H1 (cell line): ENCODE data around the gene CAMTA1. TPM values are rescaled to one million over a fixed set of nuclear protein-coding genes. Genes with fewer than 3 reads are reported as not detected.

Source experiments
- CTCF ChIA-PET: fragments of 300-600 bp; sonication (Branson Sonifier 250); formaldehyde crosslinking; loops from one replicate; lab custom pipeline; 2021; ENCODE audit not compliant: partially characterized antibody; lab: Charles Lee
- POLR2A ChIA-PET: fragments of 300-600 bp; sonication (Branson Sonifier 250); formaldehyde crosslinking; loops from one replicate; lab custom pipeline; 2021; ENCODE audit warnings: inconsistent platforms; ENCODE audit not compliant: partially characterized antibody; lab: Charles Lee
- DNase-seq, 2 experiments: peaks; one replicate each; pipeline versions ENCODE4 v3.0.0 to v3.0.0-alpha.2; 2010 to 2022; ENCODE audit warnings: low spot score in 2 of 2, low read depth in 1 of 2, mixed read lengths in 1 of 2
- FAIRE-seq: peaks from 2 replicates; lab custom pipeline; 2011; peaks lifted over from hg19 to GRCh38; lab: Jason Lieb, UNC
- H2AFZ ChIP-seq: 2 replicates; pipeline ENCODE4 v1.8.1; 2012; ENCODE audit warnings: low read length, inconsistent platforms
- H2AK5ac ChIP-seq: 2 replicates; pipeline ENCODE4 v1.6.1; 2013; ENCODE audit warnings: low read depth, low read length
- H2BK120ac ChIP-seq: replicated peaks from 2 replicates; pipeline ENCODE3; 2013; ENCODE audit warnings: low read depth, low read length, inconsistent platforms
- H2BK12ac ChIP-seq: 2 replicates; pipeline ENCODE4 v1.6.1; 2013; ENCODE audit warnings: low read depth, low read length
- H2BK15ac ChIP-seq: 2 replicates; pipeline ENCODE4 v1.6.1; 2013; ENCODE audit warnings: low read length
- H2BK20ac ChIP-seq: 2 replicates; pipeline ENCODE4 v1.6.1; 2013; ENCODE audit warnings: low read length
- H2BK5ac ChIP-seq: 2 replicates; pipeline ENCODE4 v1.6.1; 2013; ENCODE audit warnings: low read depth, low read length
- H3K14ac ChIP-seq: 2 replicates; pipeline ENCODE4 v1.6.1; 2013; ENCODE audit warnings: inconsistent platforms; ENCODE audit not compliant: insufficient read length
- H3K18ac ChIP-seq: 2 replicates; pipeline ENCODE4 v1.6.1; 2013; ENCODE audit warnings: low read length; ENCODE audit errors: extremely low read depth
- H3K23ac ChIP-seq: 2 replicates; pipeline ENCODE4 v1.6.1; 2013; ENCODE audit warnings: inconsistent platforms; ENCODE audit not compliant: insufficient read length
- H3K23me2 ChIP-seq: 2 replicates; pipeline ENCODE4 v1.6.1; 2013; ENCODE audit warnings: low read depth, low read length
- H3K27ac ChIP-seq: 2 replicates; pipeline ENCODE4 v1.6.1; 2011; ENCODE audit warnings: low read depth, low read length, inconsistent platforms
- H3K27me3 ChIP-seq, 4 experiments: replicated peaks in 1 of 4; 1 replicate in 1 of 4; 2 replicates in 3 of 4; pipeline versions ENCODE4 v1.6.1 to v1.8.1; 2011 to 2013; ENCODE audit warnings: low read length in 3 of 4, mild to moderate bottlenecking in 3 of 4, inconsistent platforms in 2 of 4, mixed read lengths in 2 of 4, moderate library complexity in 1 of 4; ENCODE audit not compliant: control insufficient read depth in 3 of 4, insufficient read depth in 3 of 4; ENCODE audit errors: extremely low read depth in 1 of 4
- H3K36me3 ChIP-seq, 4 experiments: 2 replicates each; pipeline versions ENCODE4 v1.6.1 to v1.8.1; 2011 to 2013; ENCODE audit warnings: mild to moderate bottlenecking in 4 of 4, low read length in 3 of 4, moderate library complexity in 2 of 4, control low read depth in 1 of 4, inconsistent platforms in 1 of 4; ENCODE audit not compliant: insufficient read depth in 4 of 4, control insufficient read depth in 2 of 4
- H3K4ac ChIP-seq: replicated peaks from 2 replicates; pipeline ENCODE3; 2013; ENCODE audit warnings: low read length, low read depth, mixed read lengths, inconsistent platforms; ENCODE audit not compliant: insufficient read length
- H3K4me1 ChIP-seq, 4 experiments: replicated peaks in 1 of 4; 1 replicate in 1 of 4; 2 replicates in 3 of 4; pipeline versions ENCODE4 v1.6.1 to v1.8.1; 2011 to 2013; ENCODE audit warnings: low read length in 3 of 4, inconsistent platforms in 2 of 4, mixed read lengths in 1 of 4; ENCODE audit not compliant: insufficient read depth in 4 of 4, control insufficient read depth in 3 of 4
- H3K4me2 ChIP-seq, 2 experiments: 2 replicates each; pipeline versions ENCODE4 v1.6.1 to v1.8.1; 2011 to 2013; ENCODE audit warnings: low read depth in 2 of 2, low read length in 2 of 2, control low read depth in 1 of 2, inconsistent platforms in 1 of 2, mild to moderate bottlenecking in 1 of 2; ENCODE audit not compliant: insufficient read depth in 1 of 2
- H3K4me3 ChIP-seq, 4 experiments: fragments of 200-600, 300-600 bp in 1 of 4; sonication (generic), shearing (Covaris generic), sonication (Bioruptor Twin) in 1 of 4; 2 replicates each; pipeline versions ENCODE4 v1.5.1 to v1.8.1; 2011 to 2016; ENCODE audit warnings: low read length in 4 of 4, low read depth in 3 of 4, control low read depth in 2 of 4, inconsistent platforms in 2 of 4, mild to moderate bottlenecking in 2 of 4, mixed read lengths in 1 of 4, moderate library complexity in 1 of 4; ENCODE audit not compliant: insufficient read depth in 2 of 4; ENCODE audit errors: extremely low read depth in 1 of 4
- H3K56ac ChIP-seq: replicated peaks from 2 replicates; pipeline ENCODE3; 2013; ENCODE audit warnings: low read depth, mild to moderate bottlenecking, mixed read lengths, low read length, inconsistent platforms; ENCODE audit not compliant: insufficient read length
- H3K79me1 ChIP-seq: 2 replicates; pipeline ENCODE4 v1.6.1; 2013; ENCODE audit warnings: low read depth, low read length, control low read depth
- H3K79me2 ChIP-seq, 2 experiments: 2 replicates each; pipeline versions ENCODE4 v1.6.1 to v1.8.1; 2012 to 2013; ENCODE audit warnings: low read length in 2 of 2, mild to moderate bottlenecking in 2 of 2, inconsistent platforms in 1 of 2; ENCODE audit not compliant: insufficient read depth in 2 of 2, control insufficient read depth in 1 of 2
- H3K9ac ChIP-seq, 4 experiments: replicated peaks in 1 of 4; 1 replicate in 1 of 4; 2 replicates in 3 of 4; pipeline versions ENCODE4 v1.6.1 to v1.8.1; 2011 to 2013; ENCODE audit warnings: low read depth in 3 of 4, low read length in 3 of 4, control low read depth in 2 of 4, mild to moderate bottlenecking in 2 of 4, moderate library complexity in 2 of 4, inconsistent platforms in 1 of 4; ENCODE audit errors: extremely low read depth in 1 of 4
- H3K9me3 ChIP-seq, 2 experiments: 2 replicates each; pipeline versions ENCODE4 v1.6.1 to v1.8.1; 2012 to 2013; ENCODE audit warnings: mild to moderate bottlenecking in 2 of 2, moderate library complexity in 2 of 2, control low read depth in 1 of 2, inconsistent platforms in 1 of 2, low read depth in 1 of 2, low read length in 1 of 2, mixed read lengths in 1 of 2; ENCODE audit not compliant: insufficient read depth in 2 of 2
- H4K20me1 ChIP-seq, 2 experiments: replicated peaks in 1 of 2; 2 replicates each; pipeline versions ENCODE3 to v1.8.1; 2011 to 2013; ENCODE audit warnings: inconsistent platforms in 2 of 2, low read length in 2 of 2, mild to moderate bottlenecking in 1 of 2; ENCODE audit not compliant: insufficient read depth in 2 of 2, control insufficient read depth in 1 of 2
- H4K5ac ChIP-seq: 2 replicates; pipeline ENCODE4 v1.6.1; 2013; ENCODE audit warnings: low read length, low read depth, mixed read lengths, inconsistent platforms; ENCODE audit not compliant: insufficient read length
- H4K8ac ChIP-seq: 2 replicates; pipeline ENCODE4 v1.8.0; 2013; ENCODE audit warnings: mild to moderate bottlenecking, moderate library complexity, low read length, inconsistent platforms; ENCODE audit not compliant: insufficient read depth; ENCODE audit errors: extremely low read depth
- H4K91ac ChIP-seq: replicated peaks from 2 replicates; pipeline ENCODE3; 2013; ENCODE audit warnings: low read length, mixed read lengths, inconsistent platforms; ENCODE audit not compliant: insufficient read length
- E2F6 ChIP-seq: IDR thresholded peaks from 2 replicates; pipeline ENCODE4 v1.6.1; 2012; ENCODE audit warnings: inconsistent platforms
- HDAC2 ChIP-seq, 2 experiments: fragments of 300-600 bp in 1 of 2; sonication (generic) in 1 of 2; IDR thresholded peaks; 2 replicates each; pipeline ENCODE4 v1.6.1; 2011 to 2012; ENCODE audit warnings: low read depth in 2 of 2, low read length in 2 of 2, mild to moderate bottlenecking in 2 of 2, moderate library complexity in 2 of 2, borderline replicate concordance in 1 of 2, inconsistent platforms in 1 of 2
- MAFK ChIP-seq: IDR thresholded peaks from 2 replicates; pipeline ENCODE4 v1.6.1; 2012; ENCODE audit warnings: low read depth, mild to moderate bottlenecking, improper control_type of control experiment, low read length
- POU5F1 ChIP-seq: IDR thresholded peaks from 2 replicates; pipeline ENCODE4 v1.6.1; 2011; ENCODE audit warnings: low read depth, mild to moderate bottlenecking, low read length, moderate library complexity
- WGBS, 2 experiments: shearing (Covaris generic) in 1 of 2; methylation state at CpG; one replicate each; pipeline versions ENCODE4 v1.1.6 to v1.1.7; 2013 to 2015; ENCODE audit warnings: low lambda C conversion rate in 2 of 2, mixed read lengths in 2 of 2, inconsistent platforms in 1 of 2, low coverage in 1 of 2, missing lambda C conversion rate in 1 of 2; ENCODE audit not compliant: insufficient replicate concordance in 2 of 2, insufficient coverage in 1 of 2, insufficient read length in 1 of 2; ENCODE audit errors: extremely low coverage in 1 of 2, missing lambda C conversion rate in 1 of 2; 5-methylcytosine and 5-hydroxymethylcytosine counted together
- polyA plus RNA-seq, 7 experiments: library from polyadenylated mRNA; depleted of rRNA in 3 of 7; stranded (reverse) in 5 of 7; unstranded in 2 of 7; fragments of >200 nt in 5 of 7; fragments of 200-250 nt in 2 of 7; gene quantifications; 1 replicate in 5 of 7; 2 replicates in 1 of 7; 4 replicates in 1 of 7; pipeline versions ENCODE4 v1.2.1 to v1.2.3, GENCODE V29; 2011 to 2013; ENCODE audit warnings: missing spikeins in 2 of 7, mixed read lengths in 2 of 7
- total RNA-seq: library from RNA; stranded (reverse); fragmentation: NEBNext Ultra II Directional; extraction: Animal tissue kit (Norgen Biotek cat#: 25700); gene quantifications from 2 replicates; pipeline ENCODE4 v1.2.1, GENCODE V29; 2021

The CAMTA1 gene
- total and polyA plus RNA-seq, 2 of the 8 experiments (the other 6 are each of a cell fraction or from before 2014, with no cell fraction given), result 65.0 to 119 TPM

- Histone ChIP-seq H3K9ac (no peak overlapping the region), H3K56ac (no peak overlapping the region), H3K27me3 (no peaks in the 10 kb centered on the region), H2AK5ac (peak overlapping the region; percentile 9; the same call in 1 of the 2 replicates), H3K27ac (no peak overlapping the region), H4K20me1 (peaks cover 0 to 5% of the 10 kb centered on the region in 2 experiments), H3K4ac (no peak overlapping the region), H3K4me1 (peaks cover 0 to 7% (median 3%) of the 10 kb centered on the region in 4 experiments; a peak in 4 of 7 replicates), H2BK5ac (no peak overlapping the region; the same call in 1 of the 2 replicates), H2BK120ac (no peak overlapping the region), H4K91ac (no peak overlapping the region), H2BK15ac (peak overlapping the region; percentile 29; the same call in 1 of the 2 replicates), H3K79me2 (no peaks in the 10 kb centered on the region), H3K9me3 (peaks cover 0 to 5% of the 10 kb centered on the region in 2 experiments; a peak in 1 of 4 replicates), H3K18ac (no peak overlapping the region), H2AFZ (no peak overlapping the region), H3K23me2 (peaks cover 18% of the 10 kb centered on the region), H2BK12ac (peak overlapping the region; percentile 50; the same call in 1 of the 2 replicates), H3K36me3 (peaks cover 0 to 3% (median 0%) of the 10 kb centered on the region in 4 experiments; a peak in 1 of 8 replicates), H2BK20ac (no peak overlapping the region), H3K23ac (no peak overlapping the region), H4K5ac (no peak overlapping the region), H3K4me2 (no peak overlapping the region), H3K4me3 (no peak overlapping the region), H3K79me1 (no peaks in the 10 kb centered on the region), H3K14ac (no peak overlapping the region), H4K8ac (no peak overlapping the region)
- WGBS, 2 experiments, result 77% methylated on average over 10 of the region's 10 CpGs; no CpG with 5 or more reads in 1 of the 2 experiments
- FAIRE-seq (no peak), DNase-seq (no peak)
- TF ChIP-seq POU5F1 (no peak), E2F6 (peak; percentile 33; the same call in 1 of the 2 replicates), HDAC2 (IDR thresholded peaks at IDR 0.05; ENCODE audit: borderline replicate concordance in 1 of 2, low read depth in 2 of 2, low read length in 2 of 2) (no peak), MAFK (peak; percentile 58; the same call in 1 of the 2 replicates)
- ChIA-PET CTCF (interaction anchor here (1.4 to 1.6 kb wide), 2 partner anchors 12 to 17 kb away, joined by 3 to 5 read pairs; no protein-coding TSS in a partner anchor), POLR2A (interaction anchor here (1.1 kb wide), 1 partner anchor 27 kb away, joined by 3 read pairs; no protein-coding TSS in a partner anchor)
Measured at GRCh38 chr1:7501084-7501491, 715.8 kb downstream of the CAMTA1 start.
